ENCODE data around the gene TPST1. TPM values are rescaled to one million over a fixed set of nuclear protein-coding genes. Genes with fewer than 3 reads are reported as not detected.
"Not testable (repeated sequence)": the region's sequence is repeated elsewhere in the genome, so short reads cannot be mapped to it uniquely, and the experiment has no call there.

Gene TPST1
- polyA plus RNA-seq (2013, experiment 1 of 4), result 26.5 TPM
- 23.1 TPM for polyA plus RNA-seq (2013, experiment 2 of 4)
- 21.9 TPM for polyA plus RNA-seq (2013, experiment 3 of 4)
- polyA plus RNA-seq (2013, experiment 4 of 4), result 21.9 TPM

DNA sequence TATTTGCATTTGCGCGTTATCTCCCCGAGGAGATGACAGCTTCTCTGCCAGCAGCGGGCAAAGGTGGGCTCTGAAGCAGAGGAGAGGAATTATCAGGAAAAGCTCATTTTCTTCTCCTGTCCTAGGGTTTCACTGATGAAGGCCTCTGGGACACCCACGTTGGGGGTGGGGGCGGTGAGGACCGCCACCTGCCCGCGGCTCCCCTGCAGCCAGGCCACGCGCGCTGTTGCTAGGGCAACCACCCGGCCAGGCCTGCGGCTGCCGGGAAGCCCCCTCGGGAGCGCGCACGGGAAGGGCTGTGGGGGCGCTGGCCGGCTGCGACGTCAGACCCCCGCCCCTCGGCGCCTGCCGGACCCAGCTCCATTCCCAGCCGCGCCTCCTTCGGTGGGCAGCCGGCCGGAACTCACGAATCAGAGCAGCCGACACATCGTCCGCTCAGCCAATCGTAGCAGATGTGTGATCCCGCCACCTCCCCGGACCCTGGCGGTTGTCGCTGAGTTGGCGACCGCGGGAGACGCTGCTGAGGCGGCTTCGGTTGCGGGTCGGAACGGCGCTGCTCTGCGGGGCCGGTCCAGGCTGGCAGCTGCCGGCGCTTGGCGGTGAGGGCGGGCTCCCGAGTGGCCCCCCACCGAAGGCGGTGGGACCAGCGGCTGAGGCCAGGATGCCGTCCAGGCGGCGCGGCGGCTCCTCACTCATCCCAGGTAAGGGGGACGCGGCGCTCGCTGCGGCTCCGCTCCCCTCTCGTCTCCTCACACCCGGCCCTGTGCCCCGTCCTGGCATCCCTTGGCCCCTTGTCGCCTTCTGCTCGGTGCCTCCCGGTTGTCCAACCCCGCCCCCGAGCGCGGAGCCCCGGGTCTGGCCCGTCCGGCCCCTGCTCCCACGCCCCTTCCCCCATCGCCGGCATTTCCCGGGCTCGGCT lies at the start of gene TPST1:
Gene TPST1, plus strand, starts transcription at position 513 of the 919 bp plus-strand sequence. CDS start 35,092 bp downstream, outside the sequence.
- H3K4me3 ChIP-seq (ENCODE audit: insufficient read depth, low read depth, low read length), result peak within 1 kb of the TSS; percentile 94
- no peaks in the 10 kb centered on the region for H3K36me3 ChIP-seq (ENCODE audit: control insufficient read depth, insufficient read depth, low read length)
- no peaks in the 10 kb centered on the region for H3K9me3 ChIP-seq (ENCODE audit: control insufficient read depth, low read length)
- 0 to 1% methylated on average over 90 of the region's 90 CpGs for WGBS, 2 experiments
- peaks cover 6% of the 10 kb centered on the region for H3K4me1 ChIP-seq (ENCODE audit: control insufficient read depth, insufficient read depth, low read length)
- peaks cover 5% of the 10 kb centered on the region for H3K27me3 ChIP-seq (ENCODE audit: control insufficient read depth, insufficient read depth, low read length, poor library complexity, severe bottlenecking)
- H3K27ac ChIP-seq (ENCODE audit: insufficient read depth, low read depth, low read length, poor library complexity, severe bottlenecking), result peak within 1 kb of the TSS; percentile 81

DNA sequence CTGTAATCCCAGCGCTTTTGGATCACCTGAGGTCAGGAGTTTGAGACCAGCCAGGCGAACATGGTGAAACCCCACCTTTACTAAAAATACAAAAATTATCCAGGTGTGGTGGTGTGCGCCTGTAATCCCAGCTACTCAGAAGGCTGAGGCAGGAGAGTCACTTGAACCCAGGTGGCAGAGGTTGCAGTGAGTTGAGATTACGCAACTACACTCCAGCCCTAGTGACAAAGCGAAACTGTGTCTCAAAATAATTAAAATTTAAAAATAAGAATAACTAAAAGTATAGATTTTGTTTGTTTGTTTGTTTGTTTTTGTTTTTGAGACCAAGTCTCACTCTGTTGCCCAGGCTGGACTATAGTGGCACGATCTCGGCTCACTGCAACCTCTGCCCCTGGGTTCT lies 49.1 kb upstream of the TPST1 start:
- not testable (repeated sequence) for H3K9me3 ChIP-seq (ENCODE audit: control insufficient read depth, low read length); H3K27ac ChIP-seq (ENCODE audit: insufficient read depth, low read depth, low read length, poor library complexity, severe bottlenecking); H3K4me1 ChIP-seq (ENCODE audit: control insufficient read depth, insufficient read depth, low read length); H3K4me3 ChIP-seq (ENCODE audit: insufficient read depth, low read depth, low read length); H3K27me3 ChIP-seq (ENCODE audit: control insufficient read depth, insufficient read depth, low read length, poor library complexity, severe bottlenecking); H3K36me3 ChIP-seq (ENCODE audit: control insufficient read depth, insufficient read depth, low read length)
- WGBS, 2 experiments, result 94% methylated on average over 6 of the region's 7 CpGs

DNA sequence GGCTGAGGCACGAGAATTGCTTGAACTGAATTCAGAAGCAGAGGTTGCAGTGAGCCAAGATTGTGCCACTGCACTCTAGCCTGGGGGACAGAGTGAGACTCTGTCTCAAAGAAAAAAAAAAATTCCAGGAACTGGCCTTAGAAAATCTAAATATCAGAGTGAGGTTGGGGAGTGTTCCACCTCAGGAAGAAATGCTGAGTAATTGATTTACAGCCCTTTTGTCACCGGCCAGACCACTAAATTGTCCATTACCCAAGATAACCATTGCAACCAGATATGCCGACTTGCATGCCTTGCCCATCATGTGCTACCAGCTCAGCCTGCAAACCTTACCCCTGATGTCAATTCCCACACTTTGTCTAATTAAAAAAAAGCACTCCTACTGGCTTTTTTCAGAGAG lies 48.1 kb upstream of the TPST1 start:
- Histone ChIP-seq H3K27ac (ENCODE audit: insufficient read depth, low read depth, low read length, poor library complexity, severe bottlenecking) (no peak overlapping the region), H3K36me3 (ENCODE audit: control insufficient read depth, insufficient read depth, low read length) (peaks cover 8% of the 10 kb centered on the region), H3K27me3 (ENCODE audit: control insufficient read depth, insufficient read depth, low read length, poor library complexity, severe bottlenecking) (no peaks in the 10 kb centered on the region), H3K9me3 (ENCODE audit: control insufficient read depth, low read length) (no peaks in the 10 kb centered on the region), H3K4me1 (ENCODE audit: control insufficient read depth, insufficient read depth, low read length) (no peaks in the 10 kb centered on the region), H3K4me3 (ENCODE audit: insufficient read depth, low read depth, low read length) (no peak overlapping the region)
- 93 to 97% methylated on average over 3 of the region's 3 CpGs for WGBS, 2 experiments

DNA sequence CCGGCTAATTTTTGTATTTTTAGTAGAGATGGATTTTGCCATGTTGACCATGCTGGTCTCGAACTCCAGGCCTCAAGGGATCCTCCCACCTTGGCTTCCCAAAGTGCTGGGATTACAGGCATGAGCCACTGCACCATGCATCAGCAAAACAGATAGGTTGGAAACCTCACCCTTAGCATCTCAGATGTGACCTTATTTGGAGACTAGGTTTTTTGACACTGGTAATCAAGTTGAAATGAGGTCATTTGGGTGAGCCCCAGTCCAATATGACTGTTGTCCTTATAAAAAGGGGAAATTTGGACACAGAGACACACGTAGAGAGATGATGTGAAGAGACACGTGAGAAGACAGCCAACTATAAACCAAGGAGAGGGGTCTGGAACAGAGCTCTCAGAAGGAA lies 42.5 kb upstream of the TPST1 start:
- Histone ChIP-seq H3K4me3 (ENCODE audit: insufficient read depth, low read depth, low read length) (no peak overlapping the region), H3K36me3 (ENCODE audit: control insufficient read depth, insufficient read depth, low read length) (peaks cover 4% of the 10 kb centered on the region), H3K9me3 (ENCODE audit: control insufficient read depth, low read length) (no peaks in the 10 kb centered on the region), H3K27ac (ENCODE audit: insufficient read depth, low read depth, low read length, poor library complexity, severe bottlenecking) (no peak overlapping the region), H3K27me3 (ENCODE audit: control insufficient read depth, insufficient read depth, low read length, poor library complexity, severe bottlenecking) (no peaks in the 10 kb centered on the region), H3K4me1 (ENCODE audit: control insufficient read depth, insufficient read depth, low read length) (no peaks in the 10 kb centered on the region)
- 90 to 93% methylated on average over 4 of the region's 4 CpGs for WGBS, 2 experiments

GRCh38 chr7:66163186-66163610 lies 41.9 kb upstream of the TPST1 start:
- 88 to 92% methylated on average over 1 of the region's 1 CpG for WGBS, 2 experiments
- Histone ChIP-seq H3K4me3 (ENCODE audit: insufficient read depth, low read depth, low read length) (no peak overlapping the region), H3K4me1 (ENCODE audit: control insufficient read depth, insufficient read depth, low read length) (no peaks in the 10 kb centered on the region), H3K9me3 (ENCODE audit: control insufficient read depth, low read length) (no peaks in the 10 kb centered on the region), H3K27me3 (ENCODE audit: control insufficient read depth, insufficient read depth, low read length, poor library complexity, severe bottlenecking) (no peaks in the 10 kb centered on the region), H3K36me3 (ENCODE audit: control insufficient read depth, insufficient read depth, low read length) (peaks cover 2% of the 10 kb centered on the region), H3K27ac (ENCODE audit: insufficient read depth, low read depth, low read length, poor library complexity, severe bottlenecking) (no peak overlapping the region)

GRCh38 chr7:66164356-66164755 lies 40.8 kb upstream of the TPST1 start:
- Histone ChIP-seq H3K4me3 (ENCODE audit: insufficient read depth, low read depth, low read length) (no peak overlapping the region), H3K4me1 (ENCODE audit: control insufficient read depth, insufficient read depth, low read length) (no peaks in the 10 kb centered on the region), H3K9me3 (ENCODE audit: control insufficient read depth, low read length) (no peaks in the 10 kb centered on the region), H3K27me3 (ENCODE audit: control insufficient read depth, insufficient read depth, low read length, poor library complexity, severe bottlenecking) (no peaks in the 10 kb centered on the region), H3K27ac (ENCODE audit: insufficient read depth, low read depth, low read length, poor library complexity, severe bottlenecking) (no peak overlapping the region), H3K36me3 (ENCODE audit: control insufficient read depth, insufficient read depth, low read length) (no peaks in the 10 kb centered on the region)
- 89 to 95% methylated on average over 7 of the region's 7 CpGs for WGBS, 2 experiments

GRCh38 chr7:66167773-66168387 lies 37.3 kb upstream of the TPST1 start:
- Histone ChIP-seq H3K27me3 (ENCODE audit: control insufficient read depth, insufficient read depth, low read length, poor library complexity, severe bottlenecking) (no peaks in the 10 kb centered on the region), H3K4me1 (ENCODE audit: control insufficient read depth, insufficient read depth, low read length) (no peaks in the 10 kb centered on the region), H3K27ac (ENCODE audit: insufficient read depth, low read depth, low read length, poor library complexity, severe bottlenecking) (no peak overlapping the region), H3K4me3 (ENCODE audit: insufficient read depth, low read depth, low read length) (no peak overlapping the region), H3K36me3 (ENCODE audit: control insufficient read depth, insufficient read depth, low read length) (no peaks in the 10 kb centered on the region), H3K9me3 (ENCODE audit: control insufficient read depth, low read length) (no peaks in the 10 kb centered on the region)
- WGBS, 2 experiments, result 91 to 94% methylated on average over 7 of the region's 7 CpGs

- Histone ChIP-seq H3K27ac (ENCODE audit: insufficient read depth, low read depth, low read length, poor library complexity, severe bottlenecking) (no peak overlapping the region), H3K36me3 (ENCODE audit: control insufficient read depth, insufficient read depth, low read length) (no peaks in the 10 kb centered on the region), H3K27me3 (ENCODE audit: control insufficient read depth, insufficient read depth, low read length, poor library complexity, severe bottlenecking) (no peaks in the 10 kb centered on the region), H3K4me3 (ENCODE audit: insufficient read depth, low read depth, low read length) (no peak overlapping the region), H3K4me1 (ENCODE audit: control insufficient read depth, insufficient read depth, low read length) (no peaks in the 10 kb centered on the region), H3K9me3 (ENCODE audit: control insufficient read depth, low read length) (no peaks in the 10 kb centered on the region)
- WGBS, 2 experiments, result 88 to 94% methylated on average over 2 of the region's 2 CpGs
Observed at GRCh38 chr7:66169616-66170015, 35.5 kb upstream of the TPST1 start.

GRCh38 chr7:66170309-66171231 lies 34.6 kb upstream of the TPST1 start:
- Histone ChIP-seq H3K4me1 (ENCODE audit: control insufficient read depth, insufficient read depth, low read length) (no peaks in the 10 kb centered on the region), H3K27ac (ENCODE audit: insufficient read depth, low read depth, low read length, poor library complexity, severe bottlenecking) (no peak overlapping the region), H3K27me3 (ENCODE audit: control insufficient read depth, insufficient read depth, low read length, poor library complexity, severe bottlenecking) (no peaks in the 10 kb centered on the region), H3K9me3 (ENCODE audit: control insufficient read depth, low read length) (no peaks in the 10 kb centered on the region), H3K36me3 (ENCODE audit: control insufficient read depth, insufficient read depth, low read length) (no peaks in the 10 kb centered on the region), H3K4me3 (ENCODE audit: insufficient read depth, low read depth, low read length) (no peak overlapping the region)
- WGBS, 2 experiments, result 82 to 84% methylated on average over 16 of the region's 16 CpGs

All from ectodermal cell (in vitro differentiated cells).